ENCODE results near the gene SLC25A39.
"Not testable (repeated sequence)": the region's sequence is repeated elsewhere in the genome, so short reads cannot be mapped to it uniquely, and the experiment has no call there.

The SLC25A39 gene

GRCh38 chr17:44324571-44325275 lies at the start of gene SLC25A39:
Gene SLC25A39, minus strand, starts transcription at chr17:44324823. Its CDS starts 1,261 bp downstream, at chr17:44323562.
- DNase-seq (ENCODE audit: low read depth in 1 of 2, low spot score in 1 of 2), result peak; percentile 95

- no peak for DNase-seq (ENCODE audit: low read depth in 1 of 2, low spot score in 1 of 2)
Measured at GRCh38 chr17:44372036-44372435, 47.4 kb upstream of the SLC25A39 start.

- not testable (repeated sequence) for DNase-seq (ENCODE audit: low read depth in 1 of 2, low spot score in 1 of 2)
Measured at GRCh38 chr17:44369414-44370023, 44.9 kb upstream of the SLC25A39 start.

DNA sequence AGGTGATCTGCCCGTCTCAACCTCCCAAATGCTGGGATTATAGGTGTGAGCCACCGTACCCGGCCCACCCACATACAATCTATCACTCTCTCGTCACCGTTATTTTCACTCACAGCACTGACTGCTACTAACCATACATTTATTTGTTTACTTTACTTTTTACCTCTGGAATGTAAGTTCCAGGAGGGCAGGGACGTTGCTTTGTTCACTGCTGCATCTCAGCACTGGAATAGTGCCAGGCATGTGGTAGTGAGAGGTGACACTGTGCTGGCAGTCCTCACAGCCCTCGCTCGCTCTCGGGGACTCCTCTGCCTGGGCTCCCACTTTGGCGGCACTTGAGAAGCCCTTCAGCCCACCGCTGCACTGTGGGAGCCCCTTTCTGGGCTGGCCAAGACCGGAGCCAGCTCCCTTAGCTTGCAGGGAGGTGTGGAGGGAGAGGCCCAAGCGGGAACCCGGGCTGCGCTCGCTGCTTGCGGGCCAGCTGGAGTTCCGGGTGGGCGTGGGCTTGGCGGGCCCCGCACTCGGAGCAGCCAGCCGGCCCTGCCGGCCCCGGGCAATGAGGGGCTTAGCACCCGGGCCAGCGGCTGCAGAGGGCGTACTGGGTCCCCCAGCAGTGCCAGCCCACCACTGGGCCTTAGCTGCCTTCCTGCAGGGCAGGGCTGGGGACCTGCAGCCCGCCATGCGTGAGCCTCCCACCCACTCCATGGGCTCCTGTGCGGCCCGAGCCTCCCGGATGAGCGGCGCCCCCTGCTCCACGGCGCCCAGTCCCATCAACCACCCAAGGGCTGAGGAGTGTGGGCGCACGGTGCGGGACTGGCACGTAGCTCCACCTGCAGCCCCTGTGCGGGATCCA lies 44.0 kb upstream of the SLC25A39 start:
- DNase-seq (ENCODE audit: low read depth in 1 of 2, low spot score in 1 of 2), result not testable (repeated sequence)

DNA sequence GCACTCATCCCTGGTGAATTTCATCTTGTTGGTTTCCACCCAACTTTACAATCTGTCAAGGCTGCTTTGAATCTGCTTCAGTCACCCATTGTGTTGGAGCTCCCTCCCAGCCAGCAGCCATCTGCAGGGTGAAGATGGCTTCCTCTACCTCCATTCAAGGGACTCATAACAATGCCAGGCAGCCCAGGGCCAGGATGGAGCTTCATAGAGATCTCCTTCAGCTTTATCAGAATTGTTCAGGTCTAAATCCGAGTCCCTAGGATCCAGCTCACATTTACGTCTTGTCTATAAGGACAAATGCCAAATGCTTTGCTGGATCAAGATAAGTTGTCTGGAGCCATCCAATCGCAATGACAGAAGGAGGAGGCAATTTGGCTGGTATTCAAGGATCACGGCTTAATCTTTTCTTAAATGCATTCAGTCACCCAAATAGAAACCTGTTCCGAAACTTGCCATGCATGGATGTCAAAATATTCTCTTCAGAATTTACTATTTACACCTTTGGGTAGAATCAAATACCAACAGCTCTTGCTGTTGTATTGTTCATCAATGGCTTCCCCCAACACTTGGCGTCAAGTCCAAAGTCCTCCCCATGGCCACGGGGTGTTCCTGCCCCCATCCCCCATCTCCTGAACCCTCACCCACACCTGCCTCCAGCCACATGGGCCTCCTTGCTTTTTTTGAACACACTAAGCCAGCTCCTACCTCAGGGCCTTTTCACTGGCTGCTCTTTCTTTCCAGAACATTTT lies 42.8 kb upstream of the SLC25A39 start:
- DNase-seq (ENCODE audit: low read depth in 1 of 2, low spot score in 1 of 2), result no peak

GRCh38 chr17:44365051-44365450 lies 40.4 kb upstream of the SLC25A39 start:
- DNase-seq (ENCODE audit: low read depth in 1 of 2, low spot score in 1 of 2), result not testable (repeated sequence)

DNA sequence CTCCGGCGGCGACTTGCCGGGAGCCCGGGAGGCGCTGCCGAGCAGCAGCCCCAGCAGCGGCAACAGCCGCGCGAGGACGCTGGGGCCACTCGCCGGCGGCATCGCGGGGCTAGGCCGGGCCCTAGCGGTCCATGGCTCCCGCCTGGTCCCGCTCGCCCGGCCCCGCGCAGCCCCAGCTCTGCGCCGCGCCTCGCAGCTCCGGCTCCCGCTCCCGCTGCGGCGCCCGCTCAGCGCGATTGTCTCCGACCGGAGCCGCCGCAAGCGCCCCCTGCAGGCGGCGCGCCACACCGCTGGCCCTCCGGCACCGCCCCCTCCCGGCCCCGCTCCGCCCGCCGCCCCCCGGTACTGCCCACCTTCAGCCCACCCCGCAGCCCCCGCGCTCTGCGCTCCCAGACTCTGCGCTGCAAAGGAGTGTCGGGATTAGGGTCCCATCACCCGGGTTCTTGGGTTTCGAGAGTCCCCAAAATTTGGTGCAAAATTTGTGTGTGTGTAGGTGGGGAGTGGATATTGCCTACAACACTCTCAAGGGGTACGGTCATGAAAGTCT lies 39.1 kb upstream of the SLC25A39 start, which contains the start of gene FAM171A2:
TSS of gene FAM171A2 (minus strand) at position 241 of the 547 bp plus-strand sequence. CDS start at position 102, 139 bp downstream.
- DNase-seq (ENCODE audit: low read depth in 1 of 2, low spot score in 1 of 2), result peak; percentile 39 to 60

DNA sequence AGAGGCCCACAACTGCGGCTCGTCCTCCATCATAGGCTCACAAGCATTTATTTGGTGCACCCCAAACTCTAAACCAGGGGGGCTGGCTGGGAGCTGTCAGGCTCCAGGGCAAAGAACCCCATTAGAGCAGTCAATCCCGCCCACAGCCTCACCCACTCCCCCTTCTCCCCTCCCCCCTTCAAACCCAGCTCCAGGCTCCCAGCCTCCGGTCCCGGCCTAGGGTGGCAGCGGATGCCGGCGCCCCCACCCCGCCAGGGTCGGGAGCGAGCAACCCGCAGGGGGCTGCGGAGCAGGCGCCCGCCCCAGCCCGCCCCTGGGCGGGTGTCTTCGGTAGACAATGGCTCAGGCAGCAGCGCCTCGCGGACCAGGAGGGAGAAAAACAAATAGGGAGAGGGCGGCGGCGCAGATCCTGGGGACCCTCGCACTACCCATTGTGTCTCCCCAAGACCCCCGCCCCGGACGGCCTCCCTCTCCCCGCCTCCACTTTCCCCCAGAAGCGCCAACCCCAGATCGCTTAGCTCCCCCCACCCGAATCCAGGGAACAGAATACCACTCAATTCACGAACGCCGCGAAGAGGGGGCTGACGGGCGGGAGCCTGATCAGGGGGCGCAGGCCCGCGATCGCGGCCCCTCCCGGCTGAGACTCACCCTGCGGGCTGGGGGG lies 38.5 kb upstream of the SLC25A39 start:
- peak in 1 of 2 donors; percentile 11 for DNase-seq (ENCODE audit: low read depth in 1 of 2, low spot score in 1 of 2)

DNA sequence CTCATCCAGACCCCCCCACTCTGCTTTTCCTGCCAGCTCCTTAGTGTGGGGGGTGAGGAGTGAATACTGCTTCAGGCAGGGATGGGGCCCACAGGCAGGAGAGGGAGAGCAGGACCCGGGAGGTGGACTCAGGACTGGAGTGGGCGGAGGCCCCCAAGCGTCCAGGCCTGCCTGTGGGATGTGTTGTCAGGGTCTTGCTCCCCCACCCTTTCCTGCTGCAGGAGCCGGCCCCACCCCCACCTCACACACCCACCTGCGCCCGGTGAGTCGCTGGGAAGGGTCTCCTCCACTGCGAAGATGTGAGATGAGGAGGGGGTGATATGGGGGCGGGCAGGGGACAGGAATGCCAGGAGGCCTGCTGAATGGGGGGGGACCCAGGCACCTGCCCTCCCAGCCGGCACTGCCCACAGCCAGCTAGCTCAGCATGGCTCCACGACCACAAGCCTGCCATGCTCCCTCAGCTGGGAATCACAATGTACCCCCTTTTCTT lies 37.9 kb upstream of the SLC25A39 start:
- no peak for DNase-seq (ENCODE audit: low read depth in 1 of 2, low spot score in 1 of 2)

- no peak for DNase-seq (ENCODE audit: low read depth in 1 of 2, low spot score in 1 of 2)
Measured at GRCh38 chr17:44361292-44362260, 37.0 kb upstream of the SLC25A39 start.

GRCh38 chr17:44360826-44361225 lies 36.2 kb upstream of the SLC25A39 start:
- DNase-seq (ENCODE audit: low read depth in 1 of 2, low spot score in 1 of 2), result no peak

- no peak for DNase-seq (ENCODE audit: low read depth in 1 of 2, low spot score in 1 of 2)
Measured at GRCh38 chr17:44360144-44360533, 35.5 kb upstream of the SLC25A39 start.

DNA sequence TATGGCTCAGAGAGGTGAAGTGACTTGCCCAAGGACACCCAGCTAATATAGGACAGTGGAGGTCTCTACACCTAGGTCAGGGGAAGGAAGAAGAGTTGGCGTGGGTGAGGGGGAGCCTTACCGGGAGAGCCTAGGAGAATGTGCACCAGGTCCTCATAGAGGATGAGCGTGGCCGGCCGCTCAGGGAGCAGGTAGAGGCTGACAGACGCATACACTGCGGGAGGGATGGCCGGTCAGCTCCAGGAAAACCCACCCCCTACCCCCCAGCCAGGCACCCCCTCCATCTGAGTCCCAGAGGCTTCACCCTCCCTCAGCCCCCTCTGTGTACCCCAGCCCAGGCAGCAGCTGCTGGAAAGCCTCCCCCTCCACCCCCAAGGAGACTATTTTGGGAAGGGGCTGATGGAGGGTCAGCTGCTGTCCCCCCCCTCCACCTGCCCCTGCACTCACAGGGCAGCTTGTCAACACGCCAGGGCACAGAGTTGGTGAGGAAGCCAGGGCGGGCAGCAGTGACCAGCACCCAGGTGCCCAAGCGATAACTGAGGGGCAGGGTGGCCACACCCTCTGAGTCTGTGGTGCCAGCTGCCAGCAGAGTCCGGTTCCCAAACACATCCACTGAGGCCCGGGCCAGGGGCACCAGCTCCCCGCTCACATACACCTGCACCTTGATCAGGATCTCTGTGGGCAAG lies 35.0 kb upstream of the SLC25A39 start:
- DNase-seq (ENCODE audit: low read depth in 1 of 2, low spot score in 1 of 2), result no peak

DNA sequence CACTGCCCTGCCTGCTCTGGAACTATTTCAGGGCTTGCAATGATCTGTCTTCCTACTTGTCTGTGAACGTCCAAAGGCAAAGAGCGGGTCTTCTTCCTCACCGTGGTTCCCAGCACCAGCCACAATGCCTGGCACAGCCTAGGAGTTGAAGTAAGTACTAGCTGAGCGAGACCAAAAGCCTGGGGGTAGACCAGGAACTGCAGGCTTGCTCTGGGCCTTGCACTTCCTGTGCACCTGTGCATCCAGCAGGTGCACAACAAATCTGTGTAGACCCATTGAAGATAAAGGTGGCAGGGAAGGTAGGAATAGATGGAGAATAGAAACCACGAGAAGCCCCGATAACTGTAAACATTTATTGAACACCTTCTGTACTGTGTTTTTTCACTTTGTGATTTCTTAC lies 34.4 kb upstream of the SLC25A39 start:
- no peak for DNase-seq (ENCODE audit: low read depth in 1 of 2, low spot score in 1 of 2)

DNA sequence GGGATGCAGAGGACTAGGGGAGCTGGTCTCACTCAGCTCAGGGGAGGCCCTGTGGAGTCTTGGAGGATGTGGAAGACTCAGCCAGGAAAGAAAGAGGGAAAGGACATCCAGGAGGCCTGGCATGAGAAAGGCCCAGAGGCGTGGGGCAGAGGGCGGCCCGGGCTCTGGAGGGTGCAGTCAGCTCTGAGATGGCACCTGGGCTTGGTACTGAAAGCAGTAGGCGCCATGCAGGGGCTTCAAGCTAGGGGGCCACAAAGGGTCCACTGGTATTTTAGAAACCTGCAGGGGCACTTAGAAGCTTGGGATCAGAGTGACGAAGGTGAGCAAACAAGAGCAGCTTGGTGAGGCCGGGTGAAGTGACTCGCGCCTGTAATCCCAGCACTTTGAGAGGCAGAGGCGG lies 33.4 kb upstream of the SLC25A39 start:
- no peak for DNase-seq (ENCODE audit: low read depth in 1 of 2, low spot score in 1 of 2)

DNA sequence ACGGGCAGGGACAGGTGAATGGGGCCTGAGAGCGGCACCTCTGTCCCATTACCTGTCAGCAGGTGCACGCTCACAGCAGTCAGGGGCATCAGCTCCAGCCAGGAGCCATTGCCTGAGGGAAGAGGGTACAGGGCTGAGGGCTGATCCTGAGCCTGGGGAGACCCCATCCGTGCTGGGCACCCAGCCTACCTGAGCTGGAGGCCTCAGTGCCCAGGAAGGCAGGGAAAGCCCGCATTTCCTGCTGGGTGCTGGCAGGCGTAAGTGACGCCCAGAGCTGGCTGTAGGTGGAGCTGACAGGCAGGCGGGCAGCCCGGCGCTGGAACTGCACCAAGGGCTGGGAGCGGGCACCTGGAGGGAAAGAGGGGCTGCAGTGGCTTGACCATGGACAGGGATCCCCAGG lies 31.6 kb upstream of the SLC25A39 start:
- no peak for DNase-seq (ENCODE audit: low read depth in 1 of 2, low spot score in 1 of 2)

DNA sequence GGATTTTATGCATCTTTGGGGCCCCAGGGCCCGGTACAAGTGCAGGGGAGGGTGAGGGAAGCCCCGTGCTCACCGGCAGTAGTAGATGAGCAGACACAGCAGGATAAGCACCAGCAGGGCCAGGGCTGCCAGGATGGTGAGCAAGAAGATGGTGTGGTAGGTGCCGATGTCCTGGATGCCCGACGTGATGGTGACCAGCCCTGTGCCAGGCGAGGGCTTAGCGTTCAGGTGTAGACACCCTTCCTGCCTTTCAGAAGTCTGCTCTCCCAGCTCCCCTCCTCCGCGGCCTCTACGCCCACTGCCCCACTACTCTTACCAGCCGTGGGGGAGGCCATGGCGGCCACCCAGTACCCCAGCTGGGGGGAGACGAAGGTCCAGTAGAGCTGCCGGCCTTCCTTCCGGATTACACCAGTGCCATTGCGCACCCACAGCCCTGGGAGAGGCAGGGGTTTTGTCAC lies 31.0 kb upstream of the SLC25A39 start:
- DNase-seq (ENCODE audit: low read depth in 1 of 2, low spot score in 1 of 2), result no peak
